Sigmoid colon (tissue), 7 donors: ENCODE data around the gene PGRMC1. TPM values are rescaled to one million over a fixed set of nuclear protein-coding genes. Genes with fewer than 3 reads are reported as not detected.
"Not testable (repeated sequence)": the region's sequence is repeated elsewhere in the genome, so short reads cannot be mapped to it uniquely, and the experiment has no call there.

Source experiments
- DNase-seq: peaks from one replicate; pipeline ENCODE4 v3.0.0-alpha.2; 2019
- H3K27ac ChIP-seq, 4 donors: fragments of 200-600 bp; sonication (generic); one replicate each; pipeline ENCODE4 v1.5.1; 2016 to 2019; ENCODE audit warnings: mild to moderate bottlenecking in 1 of 4
- H3K27me3 ChIP-seq, 3 donors: fragments of 200-600 bp; sonication (generic); one replicate each; pipeline ENCODE4 v1.5.1; 2019; ENCODE audit warnings: mild to moderate bottlenecking in 1 of 3
- H3K36me3 ChIP-seq, 4 donors: fragments of 200-600 bp; sonication (generic); one replicate each; pipeline ENCODE4 v1.5.1; 2016 to 2019
- H3K4me1 ChIP-seq, 4 donors: fragments of 200-600 bp; sonication (generic); one replicate each; pipeline ENCODE4 v1.5.1; 2017 to 2019
- H3K4me3 ChIP-seq, 4 donors: fragments of 200-600 bp; sonication (generic); one replicate each; pipeline ENCODE4 v1.5.1; 2017 to 2019; ENCODE audit warnings: mild to moderate bottlenecking in 2 of 4, moderate library complexity in 1 of 4
- H3K9me3 ChIP-seq, 4 donors: fragments of 200-600 bp in 3 of 4; sonication (generic) in 3 of 4; one replicate each; pipeline versions ENCODE4 v1.5.1 to v1.6.1; 2013 to 2019
- CTCF ChIP-seq, 4 experiments: fragments of 450-650 bp in 3 of 4; fragments of 200-600 bp in 1 of 4; IDR thresholded peaks; one replicate each; pipeline ENCODE4 v1.5.1; 2016 to 2019; ENCODE audit warnings: antibody characterized with exemption in 4 of 4, mild to moderate bottlenecking in 3 of 4, moderate library complexity in 2 of 4
- EP300 ChIP-seq, 4 donors: sonication (generic); formaldehyde crosslinking; IDR thresholded peaks; one replicate each; pipeline ENCODE4 v1.6.1; 2017; ENCODE audit warnings: antibody characterized with exemption in 4 of 4
- POLR2A ChIP-seq, 2 donors: fragments of 450-650 bp; IDR thresholded peaks; one replicate each; pipeline ENCODE4 v1.6.1; 2016; ENCODE audit warnings: antibody characterized with exemption in 2 of 2, mild to moderate bottlenecking in 2 of 2, moderate library complexity in 2 of 2
- POLR2AphosphoS5 ChIP-seq, 4 donors: sonication (generic); formaldehyde crosslinking; IDR thresholded peaks; one replicate each; pipeline ENCODE4 v1.6.1; 2017; ENCODE audit warnings: antibody characterized with exemption in 4 of 4
- WGBS, 2 donors: extraction: QIAGEN DNeasy Blood & Tissue Kit; methylation state at CpG; one replicate each; pipeline ENCODE4 v1.1.7; 2013; 5-methylcytosine and 5-hydroxymethylcytosine counted together
- intact Hi-C: fragments of 100-400 bp; cut with DNase I; formaldehyde crosslinking; loops from one replicate; pipeline ENCODE4 v1.15.1; 2023
- polyA plus RNA-seq, 3 donors: library from polyadenylated mRNA; stranded (reverse); fragments of 200-250 nt; gene quantifications; one replicate each; pipeline ENCODE4 v1.2.3, GENCODE V29; 2013
- total RNA-seq, 4 donors: library from RNA; depleted of rRNA; stranded (reverse); fragments of >200 nt; gene quantifications; one replicate each; pipeline ENCODE4 v1.1.0, GENCODE V29; 2016
- donor health status: healthy with polysubstance abuse.
- donor health status: Bipolar disorder and iron deficiency.
- donor health status: healthy.

The PGRMC1 gene
- total and polyA plus RNA-seq, 7 donors, result 33.0 to 159 (median 104) TPM

- H3K27me3 ChIP-seq, result no peaks in the 10 kb centered on the region
- WGBS, 2 donors, result 70 to 88% methylated on average over 5 of the region's 5 CpGs
- no peak overlapping the region for H3K27ac ChIP-seq
- H3K4me3 ChIP-seq, result no peak overlapping the region
- no peak for DNase-seq
- H3K9me3 ChIP-seq, result no peaks in the 10 kb centered on the region
- H3K36me3 ChIP-seq, result no peaks in the 10 kb centered on the region
- no peaks in the 10 kb centered on the region for H3K4me1 ChIP-seq
- intact Hi-C loops, result no loop called here
- TF ChIP-seq EP300 (IDR thresholded peaks at IDR 0.05) (no peak), POLR2AphosphoS5 (IDR thresholded peaks at IDR 0.05) (no peak), CTCF (IDR thresholded peaks at IDR 0.05) (no peak), POLR2A (IDR thresholded peaks at IDR 0.05) (no peak)
Measured at GRCh38 chrX:119206203-119206602, 29.9 kb upstream of the PGRMC1 start.

- H3K27me3 ChIP-seq, intact Hi-C loops, H3K27ac ChIP-seq, DNase-seq, H3K4me1 ChIP-seq, H3K4me3 ChIP-seq, H3K9me3 ChIP-seq, H3K36me3 ChIP-seq: not testable (repeated sequence)
- WGBS, 2 donors, result 81 to 87% methylated on average over 10 of the region's 10 CpGs
Measured at GRCh38 chrX:119207483-119207882, 28.6 kb upstream of the PGRMC1 start.

- no peaks in the 10 kb centered on the region for H3K36me3 ChIP-seq
- H3K27me3 ChIP-seq, result no peaks in the 10 kb centered on the region
- H3K4me1 ChIP-seq, result no peaks in the 10 kb centered on the region
- TF ChIP-seq CTCF (IDR thresholded peaks at IDR 0.05), result no peak
- no peak for TF ChIP-seq EP300 (IDR thresholded peaks at IDR 0.05)
- no peak for TF ChIP-seq POLR2AphosphoS5 (IDR thresholded peaks at IDR 0.05)
- no peak for TF ChIP-seq POLR2A (IDR thresholded peaks at IDR 0.05)
- H3K4me3 ChIP-seq, result no peak overlapping the region
- H3K9me3 ChIP-seq, result no peaks in the 10 kb centered on the region
- no peak for DNase-seq
- intact Hi-C loops, result no loop called here
- H3K27ac ChIP-seq, result no peak overlapping the region
- WGBS, 2 donors, result 93 to 96% methylated on average over 37 of the region's 37 CpGs
Measured at GRCh38 chrX:119208401-119209057, 27.6 kb upstream of the PGRMC1 start.

GRCh38 chrX:119210931-119211648 is 25.0 kb upstream of the PGRMC1 start:
- DNase-seq, H3K4me1 ChIP-seq, H3K9me3 ChIP-seq, intact Hi-C loops, H3K27ac ChIP-seq, H3K36me3 ChIP-seq, H3K27me3 ChIP-seq, H3K4me3 ChIP-seq: not testable (repeated sequence)
- WGBS, 2 donors, result 95 to 96% methylated on average over 30 of the region's 30 CpGs

- Histone ChIP-seq H3K27me3 (no peaks in the 10 kb centered on the region), H3K4me1 (no peaks in the 10 kb centered on the region), H3K9me3 (no peaks in the 10 kb centered on the region), H3K4me3 (no peak overlapping the region), H3K36me3 (no peaks in the 10 kb centered on the region), H3K27ac (no peak overlapping the region)
- TF ChIP-seq POLR2AphosphoS5 (IDR thresholded peaks at IDR 0.05) (no peak), EP300 (IDR thresholded peaks at IDR 0.05) (no peak), POLR2A (IDR thresholded peaks at IDR 0.05) (no peak), CTCF (IDR thresholded peaks at IDR 0.05) (no peak)
- intact Hi-C loops, result no loop called here
- DNase-seq, result no peak
- 89 to 100% methylated on average over 1 of the region's 1 CpG for WGBS, 2 donors
Measured at GRCh38 chrX:119211649-119212014, 24.5 kb upstream of the PGRMC1 start.
